HG02973 (cell line): ENCODE data around the gene CEP120.

ENCODE experiments used
- ATAC-seq: cut with Tn5 transposase; IDR thresholded peaks from one replicate; pipeline ENCODE4 v1.9.1; 2021; ENCODE audit warnings: moderate library complexity; ENCODE audit not compliant: unreplicated experiment

CEP120 gene

DNA sequence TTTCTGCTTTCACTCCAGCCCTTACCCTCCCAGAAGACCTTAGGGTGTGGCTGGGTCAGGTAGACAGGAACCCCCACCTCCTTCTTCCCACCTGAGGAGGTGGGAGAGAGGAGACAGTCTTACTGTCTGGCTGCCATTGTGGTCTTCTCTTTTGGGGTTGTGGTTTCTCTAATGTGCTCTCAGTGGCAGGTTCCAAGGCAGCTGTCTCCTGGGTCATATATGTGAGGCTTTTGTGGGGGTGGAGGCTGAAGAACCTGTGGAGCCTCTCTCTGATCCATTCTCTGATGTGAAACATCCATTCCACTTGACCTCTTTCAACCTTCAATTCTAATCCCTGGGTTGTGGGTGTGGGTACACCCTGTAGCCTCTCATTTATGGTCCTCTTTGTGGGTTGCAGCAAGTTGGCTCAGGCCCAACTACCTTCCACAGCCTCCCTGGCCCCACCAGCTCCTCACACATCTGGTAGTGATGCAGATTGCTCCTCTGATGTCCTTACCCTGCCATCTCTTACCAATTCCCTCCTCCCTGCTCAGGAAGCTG, 118.4 kb downstream of the CEP120 start:
- no peak for ATAC-seq

- ATAC-seq: no peak
These were observed 119.4 kb downstream of the CEP120 start for GRCh38 chr5:123303802-123304201.

DNA sequence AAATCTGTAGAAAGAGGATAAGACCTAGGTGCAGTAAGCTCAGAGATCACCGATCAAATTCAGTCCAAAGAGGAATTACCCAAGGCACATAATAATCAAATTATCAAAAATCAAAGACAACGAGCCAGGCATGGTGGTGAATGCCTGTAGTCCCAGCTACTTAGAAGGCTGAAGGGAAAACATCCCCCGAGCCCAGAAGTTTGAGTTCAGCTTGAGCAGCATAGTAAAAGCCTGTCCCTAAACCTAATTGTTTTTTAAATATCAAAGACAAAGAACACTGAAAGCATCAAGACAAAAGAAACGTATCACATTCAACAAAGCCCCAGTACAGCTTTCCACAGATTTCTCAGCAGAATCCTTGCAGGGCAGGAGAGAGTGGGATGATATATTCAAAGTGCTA, 122.9 kb downstream of the CEP120 start:
- ATAC-seq: no peak

DNA sequence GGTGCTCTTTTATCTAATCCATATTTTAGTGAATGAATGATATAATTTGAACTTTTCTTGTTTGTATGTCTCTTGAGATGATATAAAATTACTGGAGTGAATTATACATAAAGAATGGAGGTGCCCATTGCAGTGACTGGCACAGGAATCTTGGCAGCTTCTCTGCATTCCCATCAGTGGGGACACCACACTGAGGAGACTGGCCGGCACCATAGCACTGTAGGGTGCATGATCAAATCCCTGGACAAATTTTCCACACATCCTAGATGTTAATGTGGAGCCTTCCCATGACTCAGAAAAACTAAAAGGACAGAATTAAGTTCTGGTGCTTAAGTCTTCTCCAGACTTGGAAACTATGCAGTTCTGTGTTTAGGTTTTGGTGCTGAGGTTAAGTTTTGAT, 124.1 kb downstream of the CEP120 start:
- ATAC-seq: no peak

DNA sequence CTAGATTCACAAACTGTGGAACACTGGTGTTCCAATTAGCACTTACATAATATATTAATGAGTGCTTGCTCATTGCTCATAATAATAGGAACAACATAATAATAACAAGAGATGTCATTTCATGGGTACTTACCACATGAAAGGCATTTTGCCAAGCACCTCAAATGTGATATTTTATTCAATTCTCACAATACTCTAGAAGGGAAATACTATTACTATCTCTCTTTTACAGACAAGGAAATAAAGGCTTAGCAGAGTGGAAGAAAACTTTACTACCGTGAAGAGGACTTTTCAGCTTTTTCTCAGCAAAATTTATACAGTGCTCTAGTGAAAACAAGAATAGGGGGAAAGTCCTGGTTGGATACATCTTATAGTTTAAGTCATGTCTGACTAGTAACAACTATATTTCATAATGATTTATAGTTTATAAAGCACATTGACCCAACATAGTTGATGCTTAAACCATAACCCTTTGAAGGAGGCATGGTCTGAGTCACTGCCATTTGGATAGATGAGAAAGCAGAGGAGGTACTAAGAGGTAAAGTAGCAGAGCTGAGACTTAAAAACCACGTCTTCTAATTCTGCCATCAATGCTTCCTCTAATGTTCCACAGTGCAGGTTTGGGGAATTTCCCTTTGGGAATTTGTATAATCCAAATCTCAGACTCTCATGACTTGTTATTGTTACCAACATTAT, 124.7 kb downstream of the CEP120 start:
- ATAC-seq: no peak

DNA sequence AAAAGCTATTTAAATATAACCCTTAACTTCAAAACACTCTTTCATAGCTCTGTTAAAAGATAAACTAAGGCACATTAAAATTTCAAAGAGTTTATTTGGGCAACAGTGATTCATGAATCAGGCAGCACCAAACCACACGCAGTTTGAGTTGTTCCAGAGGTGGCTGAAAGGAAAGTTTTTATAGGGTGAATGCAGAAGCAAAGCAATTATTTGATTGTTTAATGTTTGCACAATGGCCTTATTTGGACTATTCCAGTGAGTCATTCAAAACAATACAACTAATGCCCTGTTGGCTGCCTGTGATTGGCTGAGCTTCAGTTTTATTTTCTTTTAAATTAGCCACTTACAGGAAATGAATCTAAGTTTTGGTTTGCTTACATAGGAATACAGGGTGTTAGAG, 125.3 kb downstream of the CEP120 start:
- ATAC-seq: no peak

DNA sequence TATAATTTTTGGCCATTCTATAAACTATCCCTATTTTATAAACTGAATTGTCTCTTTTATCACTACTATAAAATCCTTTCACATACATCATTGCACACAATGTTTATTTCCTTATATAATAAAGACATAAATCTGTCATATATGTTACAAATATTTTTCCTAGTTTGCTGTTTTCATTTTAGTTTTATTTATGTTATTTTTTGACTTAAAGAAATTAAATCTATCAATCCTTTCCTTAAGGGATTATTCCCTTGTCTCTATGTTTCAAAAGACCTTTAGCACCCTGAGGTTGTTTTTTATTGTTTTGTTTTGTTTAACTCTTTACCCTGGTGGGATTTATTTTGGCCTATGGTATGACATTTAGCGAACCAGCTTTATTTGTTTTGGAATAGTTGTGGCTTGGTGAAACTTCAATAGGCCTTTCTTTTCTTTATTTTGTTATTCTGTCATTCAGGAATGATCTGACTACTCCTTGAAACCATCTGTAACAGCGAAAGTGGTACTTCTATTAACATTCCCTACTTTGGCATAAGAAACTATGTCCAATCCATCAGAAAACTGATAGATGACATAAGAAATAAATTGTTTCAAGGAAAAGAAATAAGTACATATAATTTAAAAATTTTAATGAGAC, 125.9 kb downstream of the CEP120 start:
- no peak for ATAC-seq
